ENCODE measurements around the gene RASA1.

GRCh38 chr5:87268126-87268969, 665 bp downstream of the RASA1 start:
- TF ChIP-seq CTCF (IDR thresholded peaks at IDR 0.05; ENCODE audit: low read depth, low read length) = no peak
- TF ChIP-seq POLR2A (IDR thresholded peaks at IDR 0.05; ENCODE audit: extremely low read depth, insufficient read length) = peak; percentile 17
- TF ChIP-seq, protein P1, sequence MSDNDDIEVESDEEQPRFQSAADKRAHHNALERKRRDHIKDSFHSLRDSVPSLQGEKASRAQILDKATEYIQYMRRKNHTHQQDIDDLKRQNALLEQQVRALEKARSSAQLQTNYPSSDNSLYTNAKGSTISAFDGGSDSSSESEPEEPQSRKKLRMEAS (IDR thresholded peaks at IDR 0.05; ENCODE audit: low read depth, low read length) = peak; percentile 44
